HG03066 (cell line): ENCODE results near the gene RBM4.
"Not testable (repeated sequence)": the region's sequence is repeated elsewhere in the genome, so short reads cannot be mapped to it uniquely, and the experiment has no call there.

Source experiments
- ATAC-seq: cut with Tn5 transposase; IDR thresholded peaks from one replicate; pipeline ENCODE4 v1.9.1; 2021; ENCODE audit warnings: low read depth; ENCODE audit not compliant: unreplicated experiment

Gene RBM4

GRCh38 chr11:66616379-66617154 lies 21.9 kb upstream of the RBM4 start, which contains the start of gene RBM14:
Gene RBM14 (plus strand): TSS chr11:66616630. CDS start chr11:66616721, 91 bp downstream.
- ATAC-seq = peak; percentile 87

- ATAC-seq = no peak
These were observed 21.2 kb upstream of the RBM4 start for GRCh38 chr11:66617155-66617834.

GRCh38 chr11:66619080-66619554 lies 19.4 kb upstream of the RBM4 start:
- ATAC-seq = no peak

GRCh38 chr11:66624450-66624849 lies 14.1 kb upstream of the RBM4 start:
- no peak for ATAC-seq

GRCh38 chr11:66625041-66625751 lies 13.3 kb upstream of the RBM4 start:
- ATAC-seq = no peak

- no peak for ATAC-seq
These were observed 12.8 kb upstream of the RBM4 start for GRCh38 chr11:66625752-66626149.

GRCh38 chr11:66626382-66626781 lies 12.1 kb upstream of the RBM4 start:
- no peak for ATAC-seq

- ATAC-seq = no peak
These were observed 11.6 kb upstream of the RBM4 start for GRCh38 chr11:66626926-66627325.

GRCh38 chr11:66628061-66628603 lies 10.4 kb upstream of the RBM4 start:
- ATAC-seq = no peak

GRCh38 chr11:66629356-66629755 lies 9.1 kb upstream of the RBM4 start:
- no peak for ATAC-seq

- no peak for ATAC-seq
These were observed 6.6 kb upstream of the RBM4 start for GRCh38 chr11:66631883-66632282.

GRCh38 chr11:66632952-66633351 lies 5.6 kb upstream of the RBM4 start:
- no peak for ATAC-seq

- no peak for ATAC-seq
These were observed 2.1 kb upstream of the RBM4 start for GRCh38 chr11:66636411-66636810.

- no peak for ATAC-seq
These were observed 836 bp upstream of the RBM4 start for GRCh38 chr11:66637557-66638176.

GRCh38 chr11:66639066-66639813 lies 737 bp downstream of the RBM4 start:
- ATAC-seq = no peak

GRCh38 chr11:66639814-66640340 lies 1.4 kb downstream of the RBM4 start:
- ATAC-seq = not testable (repeated sequence)

GRCh38 chr11:66641834-66642233 lies 3.3 kb downstream of the RBM4 start:
- no peak for ATAC-seq

- ATAC-seq = no peak
These were observed 5.4 kb downstream of the RBM4 start for GRCh38 chr11:66643745-66644437.

- ATAC-seq = no peak
These were observed 8.3 kb downstream of the RBM4 start for GRCh38 chr11:66646828-66647227.
